ENCODE results near the gene SDE2.
"Not testable (repeated sequence)": the region's sequence is repeated elsewhere in the genome, so short reads cannot be mapped to it uniquely, and the experiment has no call there.

Gene SDE2

DNA sequence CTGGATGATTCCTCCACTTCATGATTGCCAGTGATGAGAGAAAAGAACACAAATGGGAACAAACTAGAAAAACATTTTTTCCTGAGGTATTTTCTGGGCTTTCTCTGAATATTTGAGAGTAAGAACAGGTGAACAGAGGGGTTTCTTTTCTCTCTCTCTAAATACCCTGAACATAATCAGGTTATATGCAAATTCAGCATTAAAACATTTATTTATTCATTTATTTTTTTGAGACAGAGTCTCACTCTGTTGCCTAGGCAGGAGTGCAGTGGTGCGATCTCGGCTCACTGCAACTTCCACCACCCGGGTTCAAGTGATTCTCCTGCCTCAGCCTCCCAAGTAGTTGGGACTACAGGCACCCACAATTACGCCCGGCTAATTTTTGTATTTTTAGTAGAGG lies 52.3 kb downstream of the SDE2 start:
- in situ Hi-C loops (cut with HindIII; ENCODE audit: low sequenced_read_pairs): no loop called here

DNA sequence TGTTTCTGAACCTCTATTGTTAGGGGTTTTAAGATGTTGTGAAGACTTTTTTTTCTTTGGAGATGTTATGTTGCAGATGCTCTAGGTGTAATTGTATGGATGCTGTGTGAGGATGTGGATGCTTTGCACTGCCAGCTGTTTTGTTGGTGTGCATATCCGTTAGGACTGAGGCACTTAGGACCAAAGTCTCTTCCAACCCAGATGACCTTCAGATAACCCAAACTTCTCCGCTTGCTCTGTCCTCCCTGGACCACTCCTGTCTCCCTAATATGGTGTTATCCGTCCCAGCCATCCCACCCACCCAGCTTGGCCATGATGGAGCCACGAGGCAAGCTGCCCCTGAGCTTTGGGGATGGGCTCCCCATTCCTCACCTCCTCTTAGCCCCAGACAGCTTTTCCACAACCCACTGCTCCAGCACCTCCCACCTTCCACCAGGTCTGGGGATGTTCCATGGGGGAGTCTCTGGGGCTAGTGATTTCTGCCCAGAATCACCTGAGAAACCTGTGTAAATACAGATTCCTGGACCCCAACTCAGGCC lies 53.0 kb downstream of the SDE2 start:
- in situ Hi-C loops (cut with HindIII; ENCODE audit: low sequenced_read_pairs): no loop called here

DNA sequence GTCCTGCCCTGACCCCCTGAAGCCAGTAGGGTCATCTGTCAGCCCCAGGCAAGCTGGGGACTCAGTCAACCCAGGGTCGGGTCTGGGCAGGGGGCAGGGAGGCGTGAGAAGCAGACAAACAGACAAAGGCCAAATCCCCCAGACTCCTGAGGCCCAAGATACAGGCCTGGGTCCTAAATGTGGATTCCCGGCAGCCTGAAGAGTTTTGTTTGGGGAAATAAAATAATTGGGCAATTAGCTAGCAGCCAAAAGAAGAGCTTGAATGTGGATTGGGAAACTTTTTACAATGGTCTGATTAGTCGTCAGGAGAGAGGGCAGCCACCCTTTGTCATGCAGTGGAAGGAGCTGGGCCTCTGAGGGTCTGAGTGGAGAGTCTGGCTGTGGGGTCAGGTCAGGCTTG lies 53.6 kb downstream of the SDE2 start:
- in situ Hi-C loops (cut with HindIII; ENCODE audit: low sequenced_read_pairs): no loop called here

DNA sequence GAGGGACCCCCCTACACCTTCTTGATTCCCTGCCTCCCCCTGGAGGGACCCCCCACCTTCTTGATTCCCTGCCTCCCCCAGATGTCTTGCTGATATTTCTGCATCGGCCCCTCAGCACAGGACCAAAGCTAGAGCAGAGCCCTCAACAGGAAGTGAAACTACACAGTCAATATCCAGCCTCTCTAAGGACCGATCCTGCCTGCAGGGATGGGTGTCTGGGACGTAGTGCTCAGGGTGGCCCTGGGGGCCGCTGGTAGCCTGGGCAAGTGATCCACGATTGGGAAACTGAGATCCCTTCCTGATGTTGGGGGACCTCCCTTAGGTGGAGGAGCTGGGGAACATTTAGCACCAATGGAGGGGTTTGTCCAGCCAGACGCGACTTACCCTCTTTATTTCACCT lies 54.2 kb downstream of the SDE2 start:
- in situ Hi-C loops (cut with HindIII; ENCODE audit: low sequenced_read_pairs): no loop called here

DNA sequence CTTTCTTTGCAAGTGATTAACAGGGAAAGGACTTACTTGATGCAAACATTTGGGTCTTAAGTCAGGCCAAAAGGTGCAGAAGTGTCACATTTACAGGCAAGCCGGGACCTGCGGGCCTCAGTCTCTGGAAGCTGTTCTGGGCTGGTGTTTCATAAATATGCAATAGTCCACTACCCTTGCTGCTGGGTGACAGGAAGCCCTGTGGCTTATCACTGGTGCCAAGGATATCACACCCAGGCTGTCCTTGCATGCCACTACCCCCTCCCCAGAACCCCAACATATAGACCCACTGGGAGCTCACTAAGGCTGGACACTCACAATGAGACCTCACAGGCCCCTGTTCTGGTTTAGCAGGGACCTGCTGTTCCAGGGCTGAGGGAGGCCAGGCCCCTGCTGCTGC lies 54.8 kb downstream of the SDE2 start:
- in situ Hi-C loops (cut with HindIII; ENCODE audit: low sequenced_read_pairs): no loop called here

DNA sequence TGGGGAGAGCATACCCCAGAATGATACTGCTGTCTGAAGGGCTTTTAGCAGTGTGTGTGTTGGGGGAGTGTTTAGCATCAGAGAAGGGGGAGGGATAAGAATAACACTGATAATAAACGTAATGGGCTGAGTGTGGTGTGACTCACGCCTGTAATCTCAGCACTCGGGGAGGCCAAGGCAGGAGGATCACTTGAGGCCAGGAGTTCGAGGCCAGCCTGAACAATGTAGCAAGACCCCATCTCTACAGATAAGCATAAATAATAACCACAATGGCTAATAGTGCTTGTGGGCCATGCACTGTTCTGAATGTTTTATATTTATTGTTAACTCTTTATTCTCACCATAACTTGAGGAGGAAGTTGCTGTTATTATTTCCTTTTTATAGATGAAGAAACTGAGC lies 55.6 kb downstream of the SDE2 start:
- in situ Hi-C loops (cut with HindIII; ENCODE audit: low sequenced_read_pairs): no loop called here

DNA sequence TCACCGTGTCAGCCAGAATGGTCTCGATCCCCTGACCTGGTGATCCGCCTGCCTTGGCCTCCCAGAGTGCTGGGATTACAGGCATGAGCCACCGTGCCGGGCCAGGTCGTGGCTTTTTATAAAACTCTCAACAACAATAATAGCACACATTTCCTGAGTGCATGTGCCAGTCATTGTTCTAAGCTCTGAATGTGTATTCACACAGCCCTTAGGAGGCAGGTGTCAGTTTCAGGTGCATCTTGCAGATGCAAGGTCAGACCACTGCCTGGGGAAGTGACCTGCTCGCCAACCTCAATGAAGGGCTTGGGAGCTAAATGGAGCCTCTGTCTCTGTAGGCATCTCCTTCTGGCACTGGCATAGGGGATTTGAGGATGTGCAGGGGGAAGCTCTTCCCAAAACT lies 56.6 kb downstream of the SDE2 start:
- in situ Hi-C loops (cut with HindIII; ENCODE audit: low sequenced_read_pairs): no loop called here

DNA sequence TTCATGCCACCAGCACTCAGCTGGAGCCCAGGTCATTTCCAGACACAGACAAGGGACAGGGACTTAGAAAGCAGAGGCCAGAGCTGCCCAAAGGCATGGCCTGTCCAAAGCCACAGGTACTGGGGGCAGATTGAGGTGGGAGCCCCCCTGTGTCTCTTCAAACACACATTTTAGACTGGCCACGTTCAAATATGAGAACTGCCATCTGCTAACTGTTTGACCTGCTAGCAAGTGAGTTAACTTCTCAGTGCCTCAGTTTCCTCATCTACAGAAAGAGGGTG lies 57.3 kb downstream of the SDE2 start:
- in situ Hi-C loops (cut with HindIII; ENCODE audit: low sequenced_read_pairs): no loop called here

DNA sequence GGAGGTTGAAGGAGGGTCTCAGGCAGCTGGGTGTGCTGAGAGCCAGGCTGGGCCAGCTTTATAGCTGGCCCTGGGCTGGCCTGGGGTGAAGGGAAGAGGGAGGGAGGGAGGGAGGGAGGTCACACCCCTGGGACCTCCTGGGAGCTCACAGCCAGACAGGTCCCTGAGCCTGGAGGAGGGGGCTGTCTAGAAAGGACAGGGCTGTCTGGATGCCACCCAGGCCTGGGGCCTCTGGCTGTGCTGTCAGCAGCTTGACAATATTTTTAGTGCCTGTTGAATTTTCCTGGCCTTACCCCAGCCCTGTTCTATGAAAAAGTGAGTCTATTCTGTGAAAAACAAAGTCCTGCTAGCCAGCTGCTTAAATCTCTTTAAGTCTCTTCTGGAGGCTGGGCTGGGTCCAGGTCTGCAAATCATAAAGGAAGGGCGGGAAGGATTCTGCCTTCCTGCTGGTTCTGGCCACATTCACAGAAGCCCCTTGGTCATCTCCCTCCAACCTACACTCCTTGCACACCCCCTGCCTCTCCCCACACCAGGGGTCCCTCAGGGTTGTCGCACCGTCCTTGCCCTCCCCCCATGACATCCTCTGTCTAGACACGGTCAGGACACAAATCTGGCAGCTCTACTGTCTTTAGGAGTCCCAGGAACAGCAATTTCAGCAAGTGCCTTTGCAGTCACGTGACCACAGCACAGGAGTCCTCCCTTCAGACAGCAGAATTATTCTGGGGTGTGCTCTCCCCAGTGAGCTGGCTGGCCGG lies 57.8 kb downstream of the SDE2 start, which contains the start of gene LEFTY2:
Gene LEFTY2 (minus strand): TSS at position 34 of the 755 bp plus-strand sequence. CDS start 80 bp downstream, outside the sequence.
- in situ Hi-C loops (cut with HindIII; ENCODE audit: low sequenced_read_pairs): no loop called here

DNA sequence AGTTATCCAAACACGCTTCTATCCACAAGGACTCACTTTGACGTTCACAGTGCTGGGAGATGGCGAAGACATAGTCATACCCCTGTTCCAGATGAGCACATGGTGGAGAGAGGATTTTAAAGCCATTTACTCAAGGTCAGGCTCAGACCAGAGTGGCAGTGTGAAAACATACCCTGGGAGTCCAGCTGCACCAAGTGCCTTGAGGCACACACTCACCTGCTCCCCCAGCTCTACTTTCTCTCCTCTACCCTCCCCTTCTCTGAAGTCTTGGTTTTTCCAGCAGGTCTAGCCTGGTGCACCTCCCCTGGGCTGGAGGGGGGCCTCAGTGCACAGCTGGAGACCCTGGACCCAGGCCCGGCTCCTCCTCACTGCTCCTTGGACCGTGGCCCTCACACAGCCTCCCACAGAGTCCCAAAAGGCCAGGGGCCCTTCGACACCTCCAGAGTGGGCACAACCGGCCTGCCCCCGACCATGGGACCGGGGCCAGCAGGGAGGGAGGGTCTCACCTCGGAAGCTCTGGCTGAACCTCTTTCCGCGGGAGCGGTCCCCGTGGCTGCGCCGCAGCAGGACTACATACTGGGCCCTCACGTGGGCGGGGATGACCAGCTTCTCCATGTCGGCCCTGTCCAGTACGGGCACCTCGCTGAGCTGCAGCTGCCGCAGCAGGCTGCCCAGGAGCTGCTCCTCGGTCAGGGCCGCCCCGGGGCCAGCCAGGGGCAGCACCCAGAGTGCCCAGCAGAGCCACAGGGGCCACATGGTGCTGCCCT lies 58.6 kb downstream of the SDE2 start:
- in situ Hi-C loops (cut with HindIII; ENCODE audit: low sequenced_read_pairs): no loop called here

DNA sequence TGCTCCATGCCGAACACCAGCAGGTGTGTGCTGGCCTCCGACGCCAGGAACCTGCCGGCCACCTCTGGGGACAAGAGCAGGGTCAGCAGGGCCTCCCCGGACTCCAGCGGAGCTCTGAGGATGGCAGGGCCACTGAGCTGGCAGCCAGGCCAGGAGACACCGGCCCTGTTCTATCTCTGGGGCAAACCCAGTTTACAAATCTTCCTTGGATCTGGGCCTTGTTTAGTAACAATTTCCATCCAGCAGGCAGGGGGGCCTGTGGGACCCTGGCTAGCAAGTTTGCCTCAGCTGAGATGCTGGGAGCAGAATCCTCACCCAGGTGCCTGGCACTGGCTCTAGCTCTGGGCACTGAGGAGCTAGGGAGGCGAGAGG lies 59.2 kb downstream of the SDE2 start:
- in situ Hi-C loops (cut with HindIII; ENCODE audit: low sequenced_read_pairs): not testable (repeated sequence)

DNA sequence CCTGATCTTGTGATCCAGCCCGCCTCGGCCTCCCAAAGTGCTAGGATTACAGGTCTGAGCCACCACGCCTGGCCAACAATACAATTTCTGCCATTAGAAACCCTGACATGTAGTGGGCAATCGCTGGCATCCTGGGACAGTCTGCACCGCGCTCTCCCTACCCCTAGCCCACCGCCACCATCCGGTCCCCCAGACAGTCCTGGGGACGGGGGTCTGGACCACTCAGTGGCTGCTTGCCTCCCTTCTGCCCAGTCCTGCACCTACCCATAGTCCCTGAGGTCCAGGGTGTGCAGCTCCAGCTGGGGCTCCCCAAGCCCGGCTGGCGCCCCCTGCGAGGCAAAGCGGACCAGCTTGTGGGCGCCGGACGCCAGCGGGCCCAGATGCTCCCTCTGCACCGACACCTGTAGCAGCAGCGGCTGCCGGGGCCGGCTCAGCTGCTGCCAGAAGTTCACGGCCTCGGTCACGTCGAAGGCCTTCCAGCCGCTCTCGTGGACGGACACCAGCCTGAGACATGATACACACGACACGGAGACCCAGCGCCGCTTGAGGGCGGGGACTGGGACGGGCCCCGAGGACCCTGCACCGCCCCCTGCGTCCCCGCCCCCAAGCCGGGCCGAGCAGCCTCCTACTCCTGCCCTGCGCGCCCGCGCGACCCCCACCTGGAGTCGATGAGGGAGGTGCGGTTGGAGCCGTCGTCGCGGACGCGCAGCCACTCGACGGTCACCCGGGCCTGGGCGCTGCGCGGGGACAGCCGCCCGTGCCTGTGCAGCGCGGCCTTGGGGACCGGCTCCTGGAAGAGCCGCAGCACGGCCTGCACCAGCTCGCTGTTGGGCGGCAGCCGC lies 59.8 kb downstream of the SDE2 start:
- in situ Hi-C loops (cut with HindIII; ENCODE audit: low sequenced_read_pairs): not testable (repeated sequence)

DNA sequence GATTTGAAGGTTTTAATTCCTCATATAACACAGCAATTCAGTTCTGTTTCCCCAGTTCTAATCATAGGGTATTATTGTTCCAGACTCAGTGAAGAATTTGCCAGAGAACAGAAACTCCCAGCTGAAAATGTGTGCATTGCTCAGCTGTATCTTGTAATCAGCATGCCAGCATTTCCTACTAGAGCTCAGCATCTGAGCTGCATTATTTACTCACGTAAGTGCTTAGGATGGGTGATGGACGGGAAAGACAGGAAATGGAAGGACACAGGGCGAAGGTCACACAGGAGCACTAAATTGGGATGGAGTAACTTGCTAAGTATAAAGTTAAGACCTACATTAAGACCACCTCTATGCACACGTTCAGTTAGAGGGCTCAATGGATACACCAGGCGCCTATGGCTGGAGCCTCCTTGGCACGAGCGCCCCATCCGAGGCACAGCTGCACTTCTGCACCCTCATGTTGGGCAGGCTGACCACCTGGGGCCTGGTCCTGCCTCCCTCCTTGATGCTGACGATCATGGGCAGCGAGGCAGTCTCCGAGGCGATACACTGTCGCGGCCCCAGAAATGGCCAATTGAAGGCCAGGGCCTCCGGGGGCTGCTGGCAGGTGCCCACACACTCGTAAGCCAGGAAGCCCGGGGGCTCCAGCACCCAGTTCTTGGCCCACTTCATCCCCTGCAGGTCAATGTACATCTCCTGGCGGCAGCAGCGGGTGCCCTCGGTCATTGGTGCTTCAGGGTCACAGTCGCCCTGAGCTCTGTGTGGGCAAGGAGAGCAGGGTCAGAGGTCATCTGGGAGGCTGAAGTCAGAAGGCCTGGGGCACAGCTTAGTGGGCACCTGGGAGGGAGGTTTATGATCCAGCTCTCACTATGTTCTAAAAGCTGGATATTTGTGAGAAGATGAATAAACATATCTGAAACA lies 61.8 kb downstream of the SDE2 start:
- in situ Hi-C loops (cut with HindIII; ENCODE audit: low sequenced_read_pairs): no loop called here

DNA sequence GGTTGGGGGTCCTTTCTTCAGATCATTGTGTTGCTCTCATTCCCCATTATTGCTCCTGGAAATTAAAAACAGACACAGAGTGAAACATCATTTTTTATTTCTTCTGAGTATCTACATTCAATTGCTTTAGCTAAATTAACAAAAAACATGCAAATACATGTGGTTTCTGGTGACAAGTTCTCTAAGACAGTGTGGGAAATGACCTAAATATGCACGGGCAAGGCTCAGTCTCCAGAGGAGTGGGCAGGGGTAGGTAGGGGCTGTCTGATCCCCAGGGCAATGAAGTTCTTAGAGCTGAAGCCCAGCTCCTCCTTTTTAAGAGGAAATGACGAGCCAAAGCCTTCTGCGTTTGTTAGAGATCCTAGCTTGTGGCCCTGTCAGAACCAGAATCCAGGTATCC lies 62.6 kb downstream of the SDE2 start:
- in situ Hi-C loops (cut with HindIII; ENCODE audit: low sequenced_read_pairs): no loop called here

DNA sequence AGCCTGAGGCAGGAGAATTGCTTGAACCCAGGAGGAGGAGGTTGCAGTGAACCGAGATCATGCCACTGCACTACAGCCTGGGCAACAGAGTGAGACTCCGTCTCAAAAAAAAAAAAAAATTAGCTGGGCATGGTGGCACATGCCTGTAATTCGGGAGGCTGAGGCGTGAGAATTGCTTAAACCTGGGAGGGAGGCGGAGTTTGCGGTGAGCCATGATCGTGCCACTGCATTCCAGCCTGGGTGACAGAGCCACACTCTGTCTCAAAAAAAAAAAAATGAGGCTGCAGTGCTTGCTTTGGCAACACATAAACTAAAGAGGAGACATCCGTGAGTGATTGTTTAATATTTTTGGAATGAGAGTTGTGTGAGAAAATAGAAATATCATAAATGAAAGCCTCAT lies 63.1 kb downstream of the SDE2 start:
- in situ Hi-C loops (cut with HindIII; ENCODE audit: low sequenced_read_pairs): not testable (repeated sequence)

DNA sequence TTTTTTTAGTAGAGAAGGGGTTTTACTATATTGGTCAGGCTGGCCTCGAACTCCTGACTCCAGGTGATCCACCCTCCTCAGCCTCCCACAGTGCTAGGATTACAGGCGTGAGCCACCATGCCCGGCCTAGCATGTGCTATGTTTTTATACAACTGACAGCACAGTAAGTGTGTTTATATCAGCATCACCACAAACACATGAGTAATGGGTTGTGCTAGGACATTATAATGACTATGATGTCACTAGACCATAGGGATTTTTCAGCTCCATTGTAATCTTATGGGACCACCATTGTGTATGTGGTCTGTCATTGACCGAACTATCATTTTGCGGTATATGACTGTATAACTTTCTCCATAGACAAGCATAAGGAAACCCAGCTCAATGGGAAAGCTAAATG lies 64.4 kb downstream of the SDE2 start:
- in situ Hi-C loops (cut with HindIII; ENCODE audit: low sequenced_read_pairs): no loop called here

DNA sequence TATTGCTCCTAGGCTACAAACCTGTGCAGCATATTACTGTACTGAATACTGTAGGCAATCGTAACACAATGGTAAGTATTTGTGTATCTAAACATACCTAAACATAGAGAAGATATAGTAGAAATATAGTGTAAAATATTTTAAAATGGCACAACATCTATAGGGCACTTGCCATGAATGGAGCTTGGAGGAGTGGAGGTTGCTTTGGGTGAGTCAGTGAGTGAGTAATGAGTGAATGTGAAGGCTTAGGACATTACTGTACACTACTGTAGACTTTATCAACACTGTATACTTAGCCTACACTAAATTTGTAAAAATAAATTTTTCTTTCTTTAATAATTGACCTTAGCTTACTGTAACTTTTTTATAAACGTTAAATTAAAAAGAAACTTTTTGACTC lies 66.1 kb downstream of the SDE2 start:
- in situ Hi-C loops (cut with HindIII; ENCODE audit: low sequenced_read_pairs): no loop called here
